HEK293T (cell line): Measurements from ENCODE around the gene GALNT14.

ENCODE experiments used
- BHLHE40 ChIP-seq: fragments of 450-650 bp; IDR thresholded peaks from 2 replicates; pipeline ENCODE4 v1.6.1; 2016; ENCODE audit warnings: mild to moderate bottlenecking, moderate library complexity, borderline replicate concordance
- CTBP1 ChIP-seq: fragments of 450-650 bp; IDR thresholded peaks from 2 replicates; pipeline ENCODE4 v1.6.1; 2016; ENCODE audit warnings: borderline replicate concordance
- FOXA1 ChIP-seq: fragments of 450-650 bp; IDR thresholded peaks from 2 replicates; pipeline ENCODE4 v1.6.1; 2016; ENCODE audit warnings: mild to moderate bottlenecking
- FOXK2 ChIP-seq: fragments of 450-650 bp; IDR thresholded peaks from 2 replicates; pipeline ENCODE4 v1.6.1; 2016; ENCODE audit warnings: mild to moderate bottlenecking
- FOXM1 ChIP-seq: fragments of 450-650 bp; IDR thresholded peaks from 2 replicates; pipeline ENCODE4 v1.6.1; 2017; ENCODE audit warnings: mild to moderate bottlenecking, borderline replicate concordance
- HDGF ChIP-seq: fragments of 450-650 bp; IDR thresholded peaks from 2 replicates; pipeline ENCODE4 v1.6.1; 2017; ENCODE audit warnings: antibody characterized with exemption, borderline replicate concordance
- L3MBTL2 ChIP-seq: fragments of 450-650 bp; conservative IDR thresholded peaks from 2 replicates; pipeline ENCODE4 v1.6.1; 2016; ENCODE audit warnings: mild to moderate bottlenecking
- LEF1 ChIP-seq: fragments of 450-650 bp; IDR thresholded peaks from 2 replicates; pipeline ENCODE4 v1.6.1; 2017; ENCODE audit warnings: mild to moderate bottlenecking, borderline replicate concordance
- SP1 ChIP-seq: fragments of 450-650 bp; IDR thresholded peaks from 2 replicates; pipeline ENCODE4 v1.6.1; 2017
- SUZ12 ChIP-seq: fragments of 450-650 bp; IDR thresholded peaks from 2 replicates; pipeline ENCODE4 v1.6.1; 2016; ENCODE audit warnings: mild to moderate bottlenecking
- TARDBP ChIP-seq: fragments of 450-650 bp; IDR thresholded peaks from 2 replicates; pipeline ENCODE4 v1.6.1; 2016
- TF ChIP-seq, protein P1 (sequence below): fragments of 450-650 bp; IDR thresholded peaks from 2 replicates; pipeline ENCODE4 v1.6.1; 2016

DNA sequence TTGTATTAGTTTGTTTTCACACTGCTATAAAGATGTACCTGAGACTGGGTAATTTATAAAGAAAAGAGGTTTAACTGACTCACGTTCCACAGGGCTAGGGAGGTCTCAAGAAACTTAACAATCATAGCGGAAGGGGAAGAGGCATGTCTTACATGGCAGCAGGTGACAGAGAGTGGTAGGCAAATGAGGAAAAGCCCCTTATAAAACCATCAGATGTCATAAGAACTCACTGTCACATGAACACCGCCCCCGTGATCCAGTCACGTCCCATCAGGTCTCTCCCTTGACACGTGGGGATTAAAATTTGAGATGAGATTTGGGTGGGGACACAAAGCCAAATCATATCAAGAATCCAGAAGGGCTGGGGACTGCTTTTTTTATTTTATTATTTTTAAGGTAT, 120.0 kb downstream of the GALNT14 start:
- TF ChIP-seq CTBP1 (no peak), FOXM1 (no peak), SP1 (no peak), BHLHE40 (no peak), HDGF (no peak), L3MBTL2 (no peak), LEF1 (no peak), FOXK2 (no peak), SUZ12 (no peak), FOXA1 (no peak), TARDBP (no peak)
- TF ChIP-seq, protein P1, sequence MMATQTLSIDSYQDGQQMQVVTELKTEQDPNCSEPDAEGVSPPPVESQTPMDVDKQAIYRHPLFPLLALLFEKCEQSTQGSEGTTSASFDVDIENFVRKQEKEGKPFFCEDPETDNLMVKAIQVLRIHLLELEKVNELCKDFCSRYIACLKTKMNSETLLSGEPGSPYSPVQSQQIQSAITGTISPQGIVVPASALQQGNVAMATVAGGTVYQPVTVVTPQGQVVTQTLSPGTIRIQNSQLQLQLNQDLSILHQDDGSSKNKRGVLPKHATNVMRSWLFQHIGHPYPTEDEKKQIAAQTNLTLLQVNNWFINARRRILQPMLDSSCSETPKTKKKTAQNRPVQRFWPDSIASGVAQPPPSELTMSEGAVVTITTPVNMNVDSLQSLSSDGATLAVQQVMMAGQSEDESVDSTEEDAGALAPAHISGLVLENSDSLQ, result no peak
